KOPT-K1 (cell line): Measurements from ENCODE around the gene RCSD1.
A peak's percentile ranks its signal among the peaks of the same experiment; 100 is the strongest.

Experiments used
- H3K27ac ChIP-seq: fragments of 200-600 bp; sonication (generic); 2 replicates; pipeline ENCODE4 v1.5.1; 2016; ENCODE audit warnings: antibody characterized with exemption, mild to moderate bottlenecking, low read depth, low read length; ENCODE audit not compliant: poor library complexity, severe bottlenecking
- H3K36me3 ChIP-seq: fragments of 200-600 bp; sonication (generic); 2 replicates; pipeline ENCODE4 v1.5.1; 2017; ENCODE audit warnings: antibody characterized with exemption, mild to moderate bottlenecking, low read length, moderate library complexity; ENCODE audit not compliant: insufficient read depth
- H3K9me3 ChIP-seq: fragments of 200-600 bp; sonication (generic); 2 replicates; pipeline ENCODE4 v1.5.1; 2017; ENCODE audit warnings: antibody characterized with exemption, low read length, mild to moderate bottlenecking; ENCODE audit not compliant: insufficient read depth, poor library complexity, severe bottlenecking

RCSD1 gene

DNA sequence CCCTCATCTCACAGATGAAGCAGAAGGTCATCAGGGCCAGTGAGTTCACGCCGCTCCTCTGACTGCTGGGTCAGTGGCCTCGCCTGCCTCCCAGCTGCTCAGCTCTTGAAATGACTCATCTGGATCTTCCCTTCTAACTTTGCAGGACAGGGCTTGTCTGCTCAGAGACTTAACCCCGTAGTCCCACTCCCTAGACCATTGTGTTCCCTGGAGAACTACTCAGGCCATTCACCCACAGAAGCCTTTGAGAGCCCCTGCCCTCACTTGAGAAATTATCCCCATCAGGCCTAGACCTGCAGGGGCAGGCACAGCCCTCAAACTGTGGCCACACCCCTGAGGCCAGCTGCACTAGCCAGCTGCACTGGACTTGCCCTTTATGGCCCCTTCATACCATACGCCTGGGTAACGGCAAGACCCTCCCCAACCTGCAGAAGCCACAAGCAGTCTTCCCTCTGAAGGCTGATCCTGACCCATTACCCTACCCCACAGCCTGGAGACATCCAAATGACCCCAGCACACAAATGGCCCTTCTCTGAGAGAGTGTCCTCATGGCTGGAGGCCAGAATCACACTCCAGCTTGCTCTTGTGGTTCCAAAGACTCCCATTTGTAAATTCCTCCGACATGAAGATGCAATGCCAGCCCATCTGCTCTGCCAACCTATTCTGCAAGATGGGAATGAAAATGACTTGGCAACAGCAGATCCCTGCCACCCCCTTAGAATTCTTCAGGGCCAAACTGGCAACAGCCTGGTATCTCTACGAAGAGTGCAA is 33.2 kb downstream of the RCSD1 start:
- no peak overlapping the region for H3K27ac ChIP-seq
- no peaks in the 10 kb centered on the region for H3K9me3 ChIP-seq
- peaks cover 70% of the 10 kb centered on the region for H3K36me3 ChIP-seq

GRCh38 chr1:167665469-167665868 is 35.4 kb downstream of the RCSD1 start:
- H3K36me3 ChIP-seq = peaks cover 74% of the 10 kb centered on the region
- no peak overlapping the region for H3K27ac ChIP-seq
- H3K9me3 ChIP-seq = no peaks in the 10 kb centered on the region

DNA sequence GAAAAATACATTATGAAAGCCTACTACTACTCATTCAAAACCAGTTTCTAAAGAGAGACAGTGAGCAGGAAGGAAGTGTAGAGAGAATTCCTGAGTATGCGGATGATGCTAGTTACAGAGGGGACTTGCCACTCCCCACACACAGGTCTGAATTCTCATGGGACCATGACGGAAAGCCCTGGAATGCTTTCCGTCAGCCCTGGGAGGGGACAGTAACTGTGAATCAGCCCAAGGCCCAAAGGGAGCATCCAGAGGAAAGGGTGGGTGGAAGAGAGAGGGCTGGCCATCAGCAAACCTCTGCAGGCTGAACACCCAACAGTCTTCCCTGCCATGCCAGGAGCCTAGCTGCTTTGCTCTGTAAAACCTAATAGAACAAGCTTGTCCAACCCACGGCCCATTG is 36.4 kb downstream of the RCSD1 start:
- peaks cover 74% of the 10 kb centered on the region for H3K36me3 ChIP-seq
- no peak overlapping the region for H3K27ac ChIP-seq

DNA sequence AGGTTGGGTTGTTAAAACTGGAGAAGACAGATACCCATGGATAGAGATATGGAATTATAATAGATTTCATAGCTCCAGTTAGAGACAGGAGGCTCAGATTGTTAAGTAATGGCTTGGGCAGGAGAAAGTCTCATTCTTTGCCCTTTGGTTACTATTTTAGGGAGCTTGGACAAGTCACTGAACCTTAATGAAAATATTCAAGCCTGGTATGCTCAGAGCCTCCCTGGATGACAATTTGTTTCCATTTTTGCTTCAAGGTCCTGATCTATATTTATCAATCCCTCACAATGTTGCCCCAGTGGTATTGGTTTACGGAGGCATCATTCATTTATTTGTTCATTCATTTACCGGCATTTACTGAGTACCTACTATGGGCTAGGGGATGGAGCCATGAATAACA is 37.5 kb downstream of the RCSD1 start:
- no peaks in the 10 kb centered on the region for H3K9me3 ChIP-seq
- peaks cover 74% of the 10 kb centered on the region for H3K36me3 ChIP-seq
- no peak overlapping the region for H3K27ac ChIP-seq

More for the DNA sequence above, 36.4 kb downstream of the RCSD1 start:
- no peaks in the 10 kb centered on the region for H3K9me3 ChIP-seq

DNA sequence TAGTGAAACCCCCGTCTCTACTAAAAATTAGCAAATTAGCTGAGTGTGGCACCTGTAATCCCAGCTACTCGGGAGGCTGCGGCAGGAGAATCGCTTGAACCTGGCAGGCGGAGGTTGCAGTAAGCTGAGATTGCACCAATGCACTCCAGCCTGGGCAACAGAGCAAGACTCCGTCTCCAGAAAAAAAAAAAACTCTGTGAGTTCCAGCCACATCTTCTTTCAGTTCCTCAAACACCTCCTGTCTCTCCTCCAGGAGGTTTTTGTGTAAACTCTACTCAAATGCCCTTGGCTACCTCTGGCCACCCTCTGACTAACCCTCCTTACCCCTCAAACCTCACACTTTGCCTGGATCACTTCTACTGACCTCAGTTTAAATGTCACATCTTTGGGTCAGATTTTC is 38.1 kb downstream of the RCSD1 start:
- no peak overlapping the region for H3K27ac ChIP-seq
- H3K9me3 ChIP-seq = no peaks in the 10 kb centered on the region
- H3K36me3 ChIP-seq = peaks cover 74% of the 10 kb centered on the region

DNA sequence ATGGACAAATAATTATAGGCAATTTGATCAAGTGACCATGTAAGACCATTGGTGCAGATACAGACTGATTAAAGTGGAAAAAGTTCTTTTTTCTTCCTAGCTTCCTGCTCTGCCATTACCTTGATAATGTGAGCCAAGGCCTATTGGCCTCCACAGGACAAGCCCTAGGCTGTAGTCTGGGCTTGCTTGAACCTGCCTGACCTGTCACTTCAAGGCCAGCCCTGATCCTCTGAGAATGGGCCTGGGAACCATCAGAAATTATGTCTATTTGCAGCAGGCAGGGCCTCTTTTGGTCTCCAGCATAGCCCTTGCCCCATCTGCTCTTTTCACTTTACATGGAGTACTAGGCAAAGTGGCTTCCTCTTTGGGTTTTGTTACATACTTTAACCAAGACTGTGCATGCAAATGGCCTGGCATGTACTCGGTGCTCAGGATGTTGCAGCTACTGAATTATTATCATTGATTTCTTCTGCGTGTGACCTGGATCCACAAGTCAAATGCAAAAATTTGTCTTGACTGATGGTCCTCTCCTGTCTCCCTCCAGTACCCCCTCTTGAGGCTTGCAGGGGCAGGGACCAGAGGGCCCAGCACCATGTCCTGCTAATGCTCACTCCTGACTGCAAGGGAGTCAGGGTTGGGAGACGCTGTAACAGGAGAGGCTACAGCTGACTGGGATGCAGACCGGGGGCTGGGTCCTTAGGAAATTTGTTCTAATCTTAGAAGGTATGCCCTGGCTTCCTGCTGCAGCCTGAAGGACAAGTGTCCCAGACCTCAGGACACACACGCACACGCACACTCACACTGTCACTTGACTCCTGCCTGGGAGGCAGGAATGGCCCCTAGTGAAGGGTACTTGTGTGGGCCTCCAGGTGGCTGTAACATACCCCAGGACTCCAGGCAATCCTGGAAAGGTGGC is 39.4 kb downstream of the RCSD1 start:
- Histone ChIP-seq H3K27ac (peak overlapping the region; percentile 20), H3K36me3 (peaks cover 74% of the 10 kb centered on the region), H3K9me3 (no peaks in the 10 kb centered on the region)

- Histone ChIP-seq H3K27ac (no peak overlapping the region), H3K36me3 (peaks cover 76% of the 10 kb centered on the region), H3K9me3 (no peaks in the 10 kb centered on the region)
Measured at GRCh38 chr1:167670563-167670962, 40.5 kb downstream of the RCSD1 start.

DNA sequence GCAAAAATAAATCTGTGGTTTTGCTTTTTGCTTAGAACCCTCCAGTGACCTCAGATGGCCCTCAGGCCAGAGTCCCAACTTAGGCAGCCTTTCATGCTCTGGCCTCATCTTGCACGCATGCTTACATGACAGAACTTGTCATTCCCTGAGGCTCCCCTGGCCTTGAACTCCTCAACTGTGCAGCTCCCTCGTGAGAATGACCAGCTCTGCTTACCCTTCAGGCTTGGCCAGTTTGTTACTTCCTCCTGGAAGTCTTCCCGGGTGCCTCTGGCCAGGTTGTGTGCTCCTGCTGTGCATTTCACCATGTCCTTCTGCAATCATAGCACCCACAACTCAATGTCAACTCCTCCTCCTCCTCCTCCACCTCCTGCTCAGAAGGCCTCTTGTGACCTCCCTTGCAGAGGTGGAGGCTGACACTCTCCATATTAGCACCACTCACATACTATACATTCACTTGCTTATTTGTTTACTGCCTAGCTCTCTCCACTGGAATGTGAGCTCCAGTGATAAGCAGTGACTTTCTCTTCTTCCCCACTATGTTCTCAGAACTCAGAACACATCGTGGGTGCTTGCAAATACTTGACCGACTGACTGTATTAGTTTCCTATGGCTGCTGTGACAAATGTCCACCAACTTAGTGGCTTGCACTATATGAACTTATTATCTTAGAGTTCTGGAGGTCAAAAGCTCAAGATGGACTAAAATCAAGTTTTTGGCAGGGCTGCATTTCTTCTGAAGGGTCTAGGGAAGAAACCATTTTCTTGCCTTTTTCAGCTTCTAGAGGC is 41.9 kb downstream of the RCSD1 start:
- H3K9me3 ChIP-seq = no peaks in the 10 kb centered on the region
- no peak overlapping the region for H3K27ac ChIP-seq

DNA sequence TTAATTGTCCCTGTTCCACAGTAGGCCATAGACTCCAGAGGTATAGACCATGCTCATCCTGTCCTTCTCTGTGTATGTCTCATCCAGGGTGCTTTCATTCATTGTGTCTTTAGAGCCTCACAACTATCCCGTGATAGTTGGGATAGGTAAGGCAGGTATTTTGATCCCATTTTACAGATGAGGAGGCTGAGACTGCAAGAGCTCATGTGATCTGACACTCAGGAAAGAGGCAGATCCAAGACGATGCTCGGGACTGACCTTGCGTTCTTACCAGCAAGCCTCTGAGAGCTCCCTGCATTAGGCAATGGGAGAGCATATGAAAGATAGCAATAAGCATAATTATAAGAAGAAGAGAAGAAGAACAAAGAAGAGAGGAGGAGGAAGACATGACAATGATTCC is 42.8 kb downstream of the RCSD1 start:
- Histone ChIP-seq H3K9me3 (no peaks in the 10 kb centered on the region), H3K36me3 (peaks cover 77% of the 10 kb centered on the region), H3K27ac (no peak overlapping the region)

More for the DNA sequence above, 41.9 kb downstream of the RCSD1 start:
- H3K36me3 ChIP-seq = peaks cover 79% of the 10 kb centered on the region

GRCh38 chr1:167673265-167673664 is 43.2 kb downstream of the RCSD1 start:
- Histone ChIP-seq H3K27ac (no peak overlapping the region), H3K36me3 (peaks cover 77% of the 10 kb centered on the region), H3K9me3 (no peaks in the 10 kb centered on the region)

- H3K36me3 ChIP-seq = peaks cover 75% of the 10 kb centered on the region
- H3K9me3 ChIP-seq = no peaks in the 10 kb centered on the region
- H3K27ac ChIP-seq = no peak overlapping the region
Measured at GRCh38 chr1:167674156-167674555, 44.1 kb downstream of the RCSD1 start.

DNA sequence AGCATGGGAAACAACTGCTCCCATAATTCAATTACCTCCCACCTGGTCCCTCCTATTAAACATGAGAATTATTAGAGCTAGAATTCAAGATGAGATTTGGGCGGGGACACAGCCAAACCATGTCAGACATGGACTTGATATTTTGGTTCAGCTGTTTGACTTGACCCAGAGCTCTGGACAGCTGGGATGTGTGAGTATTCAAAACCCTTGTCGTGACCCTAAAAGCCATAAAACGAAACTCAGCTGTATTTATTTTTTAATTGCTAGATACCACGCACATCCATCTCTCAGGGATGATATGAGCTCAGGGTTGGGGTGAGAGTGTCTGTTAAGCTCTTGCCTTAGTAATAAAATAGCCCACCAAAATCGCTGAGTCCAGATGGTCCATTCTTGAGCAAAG is 45.4 kb downstream of the RCSD1 start:
- no peak overlapping the region for H3K27ac ChIP-seq
- peaks cover 75% of the 10 kb centered on the region for H3K36me3 ChIP-seq
- no peaks in the 10 kb centered on the region for H3K9me3 ChIP-seq

DNA sequence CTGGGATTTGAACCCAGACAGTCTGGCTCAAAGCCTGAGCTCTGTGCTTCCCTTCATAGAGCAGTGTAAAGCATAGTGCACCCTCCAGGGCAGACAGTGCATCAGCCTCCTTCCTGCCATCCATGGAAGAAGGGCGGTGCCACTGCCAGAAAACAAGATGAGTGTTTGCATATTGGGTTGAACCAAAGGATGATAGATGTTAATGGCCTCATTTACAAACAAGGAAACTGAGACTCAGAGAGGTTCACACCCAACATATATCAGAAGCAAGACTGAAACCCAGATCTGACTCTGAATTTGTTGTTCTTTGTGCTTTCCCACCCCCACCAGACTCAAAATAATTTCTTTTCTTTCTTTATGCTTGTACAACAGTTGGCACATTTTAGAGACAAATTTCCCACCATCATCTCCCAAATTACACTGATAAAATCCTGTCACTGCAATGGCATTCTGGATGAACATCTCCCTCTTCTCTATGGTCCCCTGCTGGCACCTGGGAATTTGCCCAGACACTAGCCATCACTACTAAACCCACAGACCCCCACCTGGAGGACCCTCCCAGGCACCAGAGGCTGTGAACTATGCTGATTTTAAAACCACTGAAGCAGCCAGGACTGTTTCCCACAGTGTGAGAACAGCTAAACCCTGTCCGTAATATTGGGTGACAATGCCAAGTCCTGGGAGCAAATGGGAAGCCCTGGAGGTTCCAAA is 46.3 kb downstream of the RCSD1 start:
- H3K9me3 ChIP-seq = no peaks in the 10 kb centered on the region
- H3K36me3 ChIP-seq = peaks cover 75% of the 10 kb centered on the region
- H3K27ac ChIP-seq = no peak overlapping the region
